Heart left ventricle (tissue), 16 donors: ENCODE results near the gene PSMG4. TPM values are rescaled to one million over a fixed set of nuclear protein-coding genes. Genes with fewer than 3 reads are reported as not detected.

ENCODE experiments used
- ATAC-seq, 4 donors: fragments of 200-7000 bp; cut with Tn5 transposase; one replicate each; pipeline ENCODE4 v1.9.1; 2020 to 2022; ENCODE audit warnings: moderate library complexity in 4 of 4, mild to moderate bottlenecking in 3 of 4, moderate number of reproducible peaks in 1 of 4
- DNase-seq, 5 donors: peaks; one replicate each; pipeline ENCODE4 v3.0.0-alpha.2; 2020
- H3K27ac ChIP-seq, 12 donors: fragments of 200-600 bp; sonication (generic) in 4 of 12; one replicate each; pipeline versions ENCODE4 v1.5.0 to v1.8.0; 2016 to 2022; ENCODE audit warnings: mild to moderate bottlenecking in 2 of 12
- H3K27me3 ChIP-seq, 9 donors: fragments of 200-600 bp; sonication (generic) in 2 of 9; one replicate each; pipeline versions ENCODE4 v1.5.1 to v1.8.0; 2016 to 2022; ENCODE audit warnings: mild to moderate bottlenecking in 3 of 9
- H3K36me3 ChIP-seq, 9 donors: fragments of 200-600 bp; sonication (generic) in 2 of 9; one replicate each; pipeline versions ENCODE4 v1.5.0 to v1.8.0; 2018 to 2022; ENCODE audit warnings: mild to moderate bottlenecking in 2 of 9
- H3K4me1 ChIP-seq, 12 donors: fragments of 200-600 bp; sonication (generic) in 4 of 12; one replicate each; pipeline versions ENCODE4 v1.5.0 to v1.8.0; 2016 to 2022; ENCODE audit warnings: mild to moderate bottlenecking in 3 of 12
- H3K4me3 ChIP-seq, 12 donors: fragments of 200-600 bp; sonication (generic) in 4 of 12; one replicate each; pipeline versions ENCODE4 v1.5.0 to v1.8.0; 2017 to 2022; ENCODE audit warnings: mild to moderate bottlenecking in 9 of 12, moderate library complexity in 4 of 12
- H3K9me3 ChIP-seq, 12 donors: fragments of 200-600 bp; sonication (generic) in 4 of 12; one replicate each; pipeline versions ENCODE4 v1.5.0 to v1.8.0; 2016 to 2022; ENCODE audit warnings: mild to moderate bottlenecking in 1 of 12
- CTCF ChIP-seq, 12 donors: fragments of 200-600 bp; sonication (generic) in 4 of 12; IDR thresholded peaks; one replicate each; pipeline versions ENCODE4 v1.5.0 to v1.8.0; 2018 to 2022; ENCODE audit warnings: antibody characterized with exemption in 12 of 12, mild to moderate bottlenecking in 5 of 12
- POLR2A ChIP-seq, 2 donors: fragments of 450-650 bp; IDR thresholded peaks; one replicate each; pipeline ENCODE4 v1.6.1; 2017; ENCODE audit warnings: antibody characterized with exemption in 2 of 2, mild to moderate bottlenecking in 2 of 2, moderate library complexity in 2 of 2
- WGBS, 4 donors: extraction: QIAGEN DNeasy Blood & Tissue Kit in 2 of 4; methylation state at CpG; one replicate each; pipeline versions ENCODE4 v1.1.5 to v1.1.7; 2013 to 2018; 5-methylcytosine and 5-hydroxymethylcytosine counted together
- intact Hi-C, 10 donors: fragments of 100-400 bp; cut with DNase I; formaldehyde crosslinking; loops; one replicate each; pipeline versions ENCODE4 v1.11.1 to v1.14.2; 2022
- polyA plus RNA-seq, 2 donors: library from polyadenylated mRNA; stranded (reverse); fragments of 200-250 nt; gene quantifications; one replicate each; pipeline ENCODE4 v1.2.3, GENCODE V29; 2013
- total RNA-seq, 9 donors: library from RNA; depleted of rRNA in 2 of 9; stranded (reverse); fragments of >200 nt in 2 of 9; fragmentation: NEBNext Ultra II Directional in 3 of 9; extraction: Animal tissue kit (Norgen Biotek cat#: 25700) in 3 of 9; gene quantifications; one replicate each; pipeline versions ENCODE4 v1.1.0 to v1.2.4, GENCODE V29; 2016 to 2023
- donor health status: ischemic (EF 13 %, LVEDD 7.1; RV severe dilation, severe dysfunction).
- donor health status: healthy with polysubstance abuse.
- donor health status: DM: no; HTN: yes; CAD: no.
- donor health status: DM: no; HTN: no; CAD: no.
- donor health status: ischemic (EF 25% LVEDD 6.9; RV normal size, moderate dysfunction).
- donor health status: ischemic (EF 25% LVEDD 5.7; RV mildly dilated, moderate dysfunction).
- donor health status: healthy.
- donor health status: DM: yes; HTN: yes; CAD: no.
- donor health status: ischemic (EF 35%, LVEDD 5.7; RV mildly dilated, moderate dysfunction).
- donor health status: nonischemic (EF 11% LVEDD 7.7; RV severe dilation, severe dysfunction).
- donor health status: DM: yes; HTN: yes; CAD: no.
- donor health status: PGD.
- donor health status: ischemic (EF 29% LVEDD 5.4; RV normal size, mild dysfunction).
- donor health status: nonischemic (EF 23%, LVEDD 6.1; RV moderate dilation, normal function).

Gene PSMG4
- total and polyA plus RNA-seq, 11 donors, result 6.2 to 21.7 (median 9.7) TPM

- 47 to 55% (median 53%) methylated on average over 13 of the region's 13 CpGs for WGBS, 4 donors
- TF ChIP-seq CTCF (IDR thresholded peaks at IDR 0.05) (no peak), POLR2A (IDR thresholded peaks at IDR 0.05) (no peak)
- intact Hi-C loops, result loop anchor here in 7 of 10 donors (2.0 to 10.0 kb wide), 5 partner anchors 173 to 603 kb away; partner anchors contain the start of gene SLC22A23 (in 6 of the 7)
- DNase-seq (no peak), ATAC-seq (peak in 3 of 4 donors; percentile 26 to 66 (median 37))
- H3K9me3 ChIP-seq, result no peaks in the 10 kb centered on the region
- peaks cover 0 to 6% (median 0%) of the 10 kb centered on the region in 9 donors for H3K36me3 ChIP-seq
- peak overlapping the region in 10 of 12 donors; percentile 5 to 71 (median 50) for H3K27ac ChIP-seq
- H3K27me3 ChIP-seq, result no peaks in the 10 kb centered on the region
- no peak overlapping the region for H3K4me3 ChIP-seq
- peaks cover 0 to 28% (median 18%) of the 10 kb centered on the region in 12 donors for H3K4me1 ChIP-seq
These were observed 23.1 kb downstream of the PSMG4 start for GRCh38 chr6:3281631-3282475.

- Histone ChIP-seq H3K4me3 (no peak overlapping the region), H3K27me3 (no peaks in the 10 kb centered on the region), H3K9me3 (no peaks in the 10 kb centered on the region), H3K4me1 (peaks cover 0 to 28% (median 18%) of the 10 kb centered on the region in 12 donors), H3K27ac (peak overlapping the region in 10 of 12 donors; percentile 5 to 71 (median 50)), H3K36me3 (peaks cover 0 to 6% (median 0%) of the 10 kb centered on the region in 9 donors)
- intact Hi-C loops, result loop anchor here in 6 of 10 donors (5.0 to 10.0 kb wide), 3 partner anchors 172 to 602 kb away; partner anchors contain the start of gene SLC22A23 (in 6 of the 6)
- DNase-seq (no peak), ATAC-seq (peak in 2 of 4 donors; percentile 6 to 10)
- TF ChIP-seq CTCF (IDR thresholded peaks at IDR 0.05) (no peak), POLR2A (IDR thresholded peaks at IDR 0.05) (no peak)
- WGBS, 4 donors, result 84 to 90% (median 87%) methylated on average over 20 of the region's 20 CpGs
These were observed 23.9 kb downstream of the PSMG4 start for GRCh38 chr6:3282476-3283236.

GRCh38 chr6:3283241-3283640 is 24.5 kb downstream of the PSMG4 start:
- Histone ChIP-seq H3K27me3 (no peaks in the 10 kb centered on the region), H3K4me3 (no peak overlapping the region), H3K36me3 (peaks cover 0 to 6% (median 0%) of the 10 kb centered on the region in 9 donors), H3K27ac (no peak overlapping the region), H3K9me3 (no peaks in the 10 kb centered on the region), H3K4me1 (peaks cover 0 to 28% (median 18%) of the 10 kb centered on the region in 12 donors)
- intact Hi-C loops, result loop anchor here in 6 of 10 donors (5.0 to 10.0 kb wide), 3 partner anchors 172 to 602 kb away; partner anchors contain the start of gene SLC22A23 (in 6 of the 6)
- WGBS, 4 donors, result 89 to 98% (median 96%) methylated on average over 10 of the region's 10 CpGs
- no peak for ATAC-seq
- DNase-seq, result no peak
- TF ChIP-seq POLR2A (IDR thresholded peaks at IDR 0.05), result no peak
- TF ChIP-seq CTCF (IDR thresholded peaks at IDR 0.05), result no peak
